Aorta (tissue), 5 donors: ENCODE results near the gene LGR5. TPM values are rescaled to one million over a fixed set of nuclear protein-coding genes. Genes with fewer than 3 reads are reported as not detected.

ENCODE experiments used
- ATAC-seq: fragments of 200-7000 bp; cut with Tn5 transposase; one replicate; pipeline ENCODE4 v1.9.1; 2022; ENCODE audit warnings: moderate library complexity; ENCODE audit not compliant: low FRiP score
- DNase-seq, 2 donors: peaks; one replicate each; pipeline ENCODE4 v3.0.0-alpha.2; 2020
- H3K27ac ChIP-seq, 2 donors: one replicate each; pipeline ENCODE4 v1.5.1; 2013; ENCODE audit warnings: low read length in 2 of 2, mild to moderate bottlenecking in 2 of 2, moderate library complexity in 2 of 2, control low read depth in 1 of 2, inconsistent platforms in 1 of 2, low read depth in 1 of 2
- H3K27me3 ChIP-seq, 2 donors: one replicate each; pipeline ENCODE4 v1.6.1; 2013; ENCODE audit warnings: control low read depth in 1 of 2, low read length in 1 of 2, mild to moderate bottlenecking in 1 of 2, moderate library complexity in 1 of 2; ENCODE audit not compliant: insufficient read depth in 2 of 2, control insufficient read depth in 1 of 2
- H3K36me3 ChIP-seq, 2 donors: one replicate each; pipeline ENCODE4 v1.6.1; 2013; ENCODE audit warnings: control low read depth in 1 of 2, low read length in 1 of 2, mild to moderate bottlenecking in 1 of 2; ENCODE audit not compliant: insufficient read depth in 2 of 2, control insufficient read depth in 1 of 2
- H3K4me1 ChIP-seq, 2 donors: one replicate each; pipeline ENCODE4 v1.6.1; 2013; ENCODE audit warnings: low read length in 2 of 2, control low read depth in 1 of 2, mild to moderate bottlenecking in 1 of 2, moderate library complexity in 1 of 2; ENCODE audit not compliant: insufficient read depth in 2 of 2, control insufficient read depth in 1 of 2
- H3K4me3 ChIP-seq, 2 donors: one replicate each; pipeline ENCODE4 v1.5.1; 2013; ENCODE audit warnings: low read length in 2 of 2, control low read depth in 1 of 2, mild to moderate bottlenecking in 1 of 2
- H3K9me3 ChIP-seq: one replicate; pipeline ENCODE4 v1.6.1; 2013; ENCODE audit warnings: mild to moderate bottlenecking, low read length; ENCODE audit not compliant: control insufficient read depth
- whole genome bisulfite sequencing, 2 donors: extraction: QIAGEN DNeasy Blood & Tissue Kit; methylation state at CpG; one replicate each; pipeline ENCODE4 v1.1.7; 2013; 5-methylcytosine and 5-hydroxymethylcytosine counted together
- intact Hi-C, 2 donors: fragments of 100-400 bp; cut with DNase I; formaldehyde crosslinking; loops; one replicate each; pipeline versions ENCODE4 v1.14.2 to v1.15.0; 2022
- polyA plus RNA-seq, 2 donors: library from polyadenylated mRNA; stranded (reverse); fragments of 200-250 nt; gene quantifications; one replicate each; pipeline ENCODE4 v1.2.3, GENCODE V29; 2013
- total RNA-seq, 2 donors: library from RNA; stranded (reverse); fragmentation: NEBNext Ultra II Directional; extraction: Animal tissue kit (Norgen Biotek cat#: 25700); gene quantifications; one replicate each; pipeline ENCODE4 v1.2.1, GENCODE V29; 2021
- donor health status: healthy with polysubstance abuse.
- donor health status: Bipolar disorder and iron deficiency.
- donor health status: DM: no; HTN: no; CAD: no.
- donor health status: DM: no; HTN: no; CAD: no.
- donor health status: DM: yes; HTN: yes; CAD: no.

Gene LGR5
- total and polyA plus RNA-seq, 4 donors, result 0.10 to 1.6 (median 0.57) TPM

DNA sequence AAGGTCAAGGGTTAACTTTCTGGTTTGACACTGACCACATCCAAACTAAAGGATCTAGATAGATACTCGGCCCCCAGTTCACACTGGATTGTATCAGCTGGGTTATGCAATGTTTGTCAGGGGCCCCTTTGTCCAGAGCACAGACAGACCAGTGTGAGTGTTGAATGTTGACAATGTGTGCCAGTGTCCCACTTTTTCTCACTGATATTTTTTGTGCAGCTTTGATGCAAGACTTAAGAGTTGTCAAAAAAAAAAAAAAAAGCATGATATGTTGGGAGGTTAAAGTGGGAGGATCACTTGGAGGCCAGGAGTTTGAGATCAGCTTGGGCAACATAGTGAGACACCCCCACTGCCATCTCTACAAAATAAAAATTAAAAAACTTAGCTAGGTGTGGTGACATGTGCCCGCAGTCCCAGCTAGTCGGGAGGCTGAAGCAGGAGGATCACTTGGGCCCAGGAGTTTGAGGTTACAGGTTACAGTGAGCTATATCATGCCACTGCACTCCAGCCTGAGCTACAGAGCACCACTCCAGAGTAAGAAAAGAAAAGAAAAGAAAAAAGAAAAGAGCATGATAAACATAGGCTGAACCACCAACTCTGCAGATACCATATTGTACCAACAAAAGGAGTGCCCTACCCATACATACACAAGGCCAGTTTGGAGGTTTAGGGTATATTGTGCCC, 97.5 kb downstream of the LGR5 start:
- intact Hi-C loops, result no loop called here
- ATAC-seq (no peak), DNase-seq (no peak)
- no peaks in the 10 kb centered on the region for H3K4me1 ChIP-seq
- 87 to 90% methylated on average over 3 of the region's 3 CpGs for WGBS, 2 donors
- H3K36me3 ChIP-seq, result no peaks in the 10 kb centered on the region
- no peak overlapping the region for H3K4me3 ChIP-seq
- H3K27ac ChIP-seq, result no peak overlapping the region
- no peaks in the 10 kb centered on the region for H3K27me3 ChIP-seq
- no peaks in the 10 kb centered on the region for H3K9me3 ChIP-seq

DNA sequence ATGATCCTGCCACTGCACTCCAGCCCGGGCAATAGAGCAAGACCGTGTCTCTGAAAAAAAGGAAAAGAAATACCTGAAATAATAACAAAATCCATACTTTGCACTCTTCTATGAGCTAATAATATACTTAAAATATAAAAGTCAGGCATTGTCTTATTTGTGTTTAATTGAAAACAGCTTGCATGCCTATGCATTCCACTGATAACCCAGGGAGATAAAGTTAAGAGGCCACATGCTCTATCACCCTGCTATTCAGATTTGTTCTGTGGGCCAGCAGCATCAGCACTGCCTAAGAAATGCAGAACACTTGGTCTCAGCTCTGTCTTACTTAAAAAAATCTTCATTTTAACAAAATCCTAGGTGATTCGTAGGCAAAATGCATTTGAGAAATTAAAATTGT, 99.2 kb downstream of the LGR5 start:
- Histone ChIP-seq H3K36me3 (no peaks in the 10 kb centered on the region), H3K27me3 (no peaks in the 10 kb centered on the region), H3K4me1 (no peaks in the 10 kb centered on the region), H3K27ac (no peak overlapping the region), H3K9me3 (no peaks in the 10 kb centered on the region), H3K4me3 (no peak overlapping the region)
- no peak for DNase-seq
- ATAC-seq, result no peak
- intact Hi-C loops, result no loop called here
- WGBS, 2 donors, result 83 to 86% methylated on average over 3 of the region's 3 CpGs

DNA sequence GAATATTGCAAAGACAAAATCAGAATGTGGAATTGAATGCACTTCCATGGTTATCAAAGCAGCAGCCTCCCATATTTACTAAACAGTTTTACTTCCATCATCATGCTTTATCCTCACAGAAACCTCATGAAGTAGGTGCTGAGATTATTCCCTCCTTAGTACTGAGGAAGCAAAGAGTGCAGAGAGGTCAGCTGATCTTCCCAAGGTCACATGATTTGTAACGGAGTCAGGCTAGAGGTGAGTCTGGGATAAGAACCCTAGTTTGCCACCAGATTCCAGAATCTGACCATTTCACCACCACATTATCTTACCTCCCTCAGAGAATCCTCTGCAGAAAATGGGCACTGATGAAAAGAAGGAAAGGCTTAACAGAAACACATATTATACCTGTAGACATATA, 102.0 kb downstream of the LGR5 start:
- no peak for ATAC-seq
- Histone ChIP-seq H3K27ac (no peak overlapping the region), H3K36me3 (no peaks in the 10 kb centered on the region), H3K4me3 (no peak overlapping the region), H3K9me3 (no peaks in the 10 kb centered on the region), H3K4me1 (no peaks in the 10 kb centered on the region), H3K27me3 (no peaks in the 10 kb centered on the region)
- intact Hi-C loops, result no loop called here
- 76 to 77% methylated on average over 1 of the region's 1 CpG for WGBS, 2 donors
- DNase-seq, result no peak

DNA sequence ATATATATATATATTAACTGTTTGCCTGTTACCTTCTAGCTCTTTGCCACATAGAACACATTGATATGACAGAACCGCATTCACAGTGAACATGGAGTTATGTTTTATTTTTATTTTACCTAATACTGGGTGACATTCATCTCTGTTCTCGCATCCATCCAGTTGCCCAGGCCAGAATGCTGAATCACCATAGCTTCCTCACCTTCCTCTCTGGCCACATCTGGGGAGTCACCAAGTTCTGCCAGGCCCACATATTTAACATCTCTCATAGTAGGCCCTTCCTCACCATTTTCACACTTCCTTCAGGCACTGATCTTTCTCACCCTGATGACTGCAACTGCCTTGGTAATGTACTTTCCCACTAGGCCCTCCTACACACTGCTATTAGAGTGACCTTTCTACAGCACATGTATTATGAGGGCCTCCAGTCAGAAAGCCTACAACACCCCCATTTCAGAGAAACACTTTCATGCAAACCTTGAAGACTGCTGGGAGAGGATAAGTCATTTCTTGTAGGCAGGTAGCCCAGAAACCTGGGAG, 106.8 kb downstream of the LGR5 start:
- no peaks in the 10 kb centered on the region for H3K36me3 ChIP-seq
- H3K9me3 ChIP-seq, result no peaks in the 10 kb centered on the region
- DNase-seq (no peak), ATAC-seq (no peak)
- H3K4me1 ChIP-seq, result no peaks in the 10 kb centered on the region
- 98 to 99% methylated on average over 2 of the region's 2 CpGs for WGBS, 2 donors
- no peak overlapping the region for H3K27ac ChIP-seq
- intact Hi-C loops, result no loop called here
- no peaks in the 10 kb centered on the region for H3K27me3 ChIP-seq
- no peak overlapping the region for H3K4me3 ChIP-seq

DNA sequence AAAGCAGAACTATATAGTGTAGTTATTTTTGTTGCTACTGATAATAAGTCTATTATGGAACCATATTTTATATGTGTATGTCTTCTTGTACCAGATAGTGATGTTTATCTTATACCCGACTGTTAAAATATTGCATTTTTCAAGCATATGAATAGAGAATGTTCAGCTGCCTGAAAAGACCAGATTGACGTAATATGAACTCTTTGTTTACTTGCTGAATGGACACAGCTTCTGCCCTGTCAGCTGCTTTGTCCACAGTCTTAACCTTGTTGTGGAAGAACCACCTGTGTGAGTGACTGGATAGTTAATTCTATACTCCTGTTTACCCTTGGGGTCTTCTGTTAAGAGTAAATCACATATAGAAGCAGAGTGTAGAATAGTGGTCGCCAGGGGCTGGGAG, 109.3 kb downstream of the LGR5 start:
- ATAC-seq, result no peak
- intact Hi-C loops, result no loop called here

DNA sequence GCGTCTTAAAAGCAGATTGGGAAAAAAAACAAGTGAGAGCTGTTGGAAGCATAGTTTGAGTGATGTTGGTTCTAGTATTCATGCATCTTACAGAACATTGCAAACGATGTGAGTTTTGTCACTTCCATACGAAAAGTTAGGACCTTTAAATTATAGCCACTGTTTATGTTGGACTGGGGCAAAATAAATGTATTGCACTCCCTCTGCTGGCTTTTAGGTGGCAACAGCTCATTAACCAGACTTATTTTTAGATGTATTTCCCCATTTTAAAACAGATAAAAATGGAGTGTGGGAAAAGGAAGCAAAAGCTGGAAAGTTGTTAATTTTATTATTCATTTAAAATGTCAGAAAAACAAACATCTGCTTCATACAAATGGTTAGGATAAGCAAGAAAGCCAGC, 111.9 kb downstream of the LGR5 start:
- Histone ChIP-seq H3K4me1 (no peaks in the 10 kb centered on the region), H3K27ac (no peak overlapping the region), H3K4me3 (no peak overlapping the region), H3K9me3 (no peaks in the 10 kb centered on the region), H3K36me3 (no peaks in the 10 kb centered on the region), H3K27me3 (no peaks in the 10 kb centered on the region)
- intact Hi-C loops, result loop anchor here (5.0 to 10.0 kb wide), 2 partner anchors 134 to 137 kb away; no protein-coding TSS in a partner anchor
- DNase-seq (no peak), ATAC-seq (no peak)
- WGBS, 2 donors, result 31% methylated on average over 3 of the region's 3 CpGs

More for the DNA sequence above, 109.3 kb downstream of the LGR5 start:
- H3K4me3 ChIP-seq, result no peak overlapping the region
- DNase-seq, result no peak
- H3K36me3 ChIP-seq, result no peaks in the 10 kb centered on the region
- 70 to 76% methylated on average over 3 of the region's 3 CpGs for WGBS, 2 donors
- H3K27me3 ChIP-seq, result no peaks in the 10 kb centered on the region
- H3K4me1 ChIP-seq, result no peaks in the 10 kb centered on the region
- no peaks in the 10 kb centered on the region for H3K9me3 ChIP-seq
- no peak overlapping the region for H3K27ac ChIP-seq

DNA sequence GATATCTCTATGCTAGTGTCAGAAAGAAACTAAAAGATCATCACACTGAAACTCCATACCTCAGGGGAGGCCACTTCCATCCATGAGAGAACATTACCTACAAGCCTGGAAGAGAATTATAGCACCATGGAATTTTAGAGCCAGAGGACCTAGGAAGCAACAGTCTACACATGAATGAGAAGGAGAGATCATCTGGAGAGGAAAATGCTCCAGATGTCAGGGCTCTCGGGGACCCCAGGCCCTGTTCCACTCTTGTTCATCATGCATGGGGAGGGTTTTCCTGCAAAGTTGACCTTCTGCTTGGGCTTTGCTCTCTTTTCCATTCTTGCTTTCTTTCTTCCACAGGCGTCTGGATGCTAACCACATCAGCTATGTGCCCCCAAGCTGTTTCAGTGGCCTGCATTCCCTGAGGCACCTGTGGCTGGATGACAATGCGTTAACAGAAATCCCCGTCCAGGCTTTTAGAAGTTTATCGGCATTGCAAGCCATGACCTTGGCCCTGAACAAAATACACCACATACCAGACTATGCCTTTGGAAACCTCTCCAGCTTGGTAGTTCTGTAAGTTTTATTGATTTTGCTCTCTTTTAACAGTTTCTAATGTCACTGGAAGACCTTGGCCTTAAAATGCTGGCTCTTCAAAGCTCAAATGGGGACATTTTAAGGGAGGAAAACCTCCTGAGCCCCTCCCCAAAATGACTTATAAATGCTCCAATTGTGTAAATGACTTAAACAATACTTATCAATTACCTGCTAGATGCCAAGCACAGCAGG, 113.3 kb downstream of the LGR5 start:
- H3K9me3 ChIP-seq, result no peaks in the 10 kb centered on the region
- DNase-seq (no peak), ATAC-seq (no peak)
- no peaks in the 10 kb centered on the region for H3K27me3 ChIP-seq
- H3K4me3 ChIP-seq, result no peak overlapping the region
- intact Hi-C loops, result loop anchor here (5.0 to 10.0 kb wide), 2 partner anchors 136 to 138 kb away; no protein-coding TSS in a partner anchor
- H3K4me1 ChIP-seq, result no peaks in the 10 kb centered on the region
- 91 to 93% methylated on average over 5 of the region's 5 CpGs for WGBS, 2 donors
- no peak overlapping the region for H3K27ac ChIP-seq
- no peaks in the 10 kb centered on the region for H3K36me3 ChIP-seq

DNA sequence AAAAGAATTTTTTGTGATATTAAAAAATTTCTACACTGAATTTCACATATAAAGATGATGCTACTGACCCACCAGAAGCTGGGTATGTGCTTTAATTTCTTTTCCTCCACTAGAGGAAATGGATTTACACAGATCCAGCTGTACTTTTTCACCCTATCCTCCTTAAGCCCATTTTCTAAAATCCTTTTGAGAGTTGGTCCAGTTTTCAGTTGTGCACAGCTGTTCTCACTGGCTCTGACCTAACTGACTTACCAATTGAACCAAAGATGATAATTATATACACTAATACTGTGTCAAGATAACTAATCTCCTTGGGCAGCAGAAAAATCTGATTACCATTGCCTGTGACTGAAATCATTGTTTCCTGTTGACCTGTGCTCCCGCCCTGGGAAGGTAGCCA, 115.6 kb downstream of the LGR5 start:
- no peaks in the 10 kb centered on the region for H3K9me3 ChIP-seq
- DNase-seq (no peak), ATAC-seq (no peak)
- no peaks in the 10 kb centered on the region for H3K4me1 ChIP-seq
- H3K27me3 ChIP-seq, result no peaks in the 10 kb centered on the region
- intact Hi-C loops, result loop anchor here in 1 of 2 donors (10.0 kb wide), 1 partner anchor 140 kb away; no protein-coding TSS in a partner anchor
- no peaks in the 10 kb centered on the region for H3K36me3 ChIP-seq
- no peak overlapping the region for H3K4me3 ChIP-seq
- H3K27ac ChIP-seq, result no peak overlapping the region
- WGBS, 2 donors, result 90 to 97% methylated on average over 1 of the region's 1 CpG
